BE2C (cell line): ENCODE results near the gene LENG8.
"Not testable (repeated sequence)": the region's sequence is repeated elsewhere in the genome, so short reads cannot be mapped to it uniquely, and the experiment has no call there.

Experiments used
- DNase-seq: peaks from one replicate; pipeline ENCODE4 v3.0.0-alpha.2; 2020
- H3K27me3 ChIP-seq: fragments of 250-450 bp; sonication (Bioruptor Pico); 2 replicates; pipeline ENCODE4 v1.5.1; 2020; ENCODE audit warnings: mild to moderate bottlenecking
- H3K36me3 ChIP-seq: fragments of 250-450 bp; sonication (Bioruptor Pico); 2 replicates; pipeline ENCODE4 v1.5.1; 2020; ENCODE audit warnings: mild to moderate bottlenecking
- H3K4me1 ChIP-seq: fragments of 250-450 bp; sonication (Bioruptor Pico); 2 replicates; pipeline ENCODE4 v1.5.1; 2020
- H3K4me3 ChIP-seq: 2 replicates; pipeline ENCODE4 v1.5.1; 2011; ENCODE audit warnings: low read depth, low read length
- H3K9me3 ChIP-seq: fragments of 250-450 bp; sonication (Bioruptor Pico); 2 replicates; pipeline ENCODE4 v1.5.1; 2020
- CTCF ChIP-seq: IDR thresholded peaks from 2 replicates; pipeline ENCODE4 v1.5.1; 2012; ENCODE audit warnings: mild to moderate bottlenecking, low read depth, low read length

The LENG8 gene

DNA sequence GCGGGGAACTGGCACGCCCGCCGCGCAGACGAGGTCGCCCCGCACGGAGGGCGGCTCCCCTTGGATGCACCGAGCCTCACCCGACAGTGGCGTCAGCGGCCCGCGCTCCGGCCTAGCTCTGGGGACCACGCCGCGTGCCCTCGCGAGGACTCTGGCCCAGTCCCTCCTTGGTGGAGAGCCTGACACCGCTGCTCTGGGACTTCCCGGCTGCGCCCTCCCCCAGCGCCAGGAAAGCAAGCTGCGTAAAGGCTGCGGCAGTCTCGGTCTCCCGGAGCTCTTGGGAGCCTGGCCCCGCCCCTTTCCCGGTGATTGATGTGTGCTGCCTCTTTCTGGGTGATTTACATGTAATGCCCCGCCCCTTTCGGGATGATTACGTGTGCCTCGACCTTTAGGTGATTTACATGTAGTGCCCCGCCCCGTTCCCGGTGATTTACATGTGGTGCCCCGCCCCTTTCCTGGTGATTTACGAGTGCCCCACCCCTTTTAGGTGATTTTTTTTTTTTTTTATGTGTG is 14.6 kb downstream of the LENG8 start, which contains the start of gene LENG9:
Gene LENG9, minus strand, starts transcription at position 248 of the 513 bp plus-strand sequence. CDS start 252 bp downstream, outside the sequence.
- Histone ChIP-seq H3K4me1 (peaks cover 4% of the 10 kb centered on the region; the same call in 1 of the 2 replicates), H3K4me3 (peak within 1 kb of the TSS; percentile 64), H3K27me3 (no peaks in the 10 kb centered on the region), H3K9me3 (no peaks in the 10 kb centered on the region), H3K36me3 (peaks cover 26% of the 10 kb centered on the region)
- peak; percentile 99 for DNase-seq
- no peak for TF ChIP-seq CTCF

DNA sequence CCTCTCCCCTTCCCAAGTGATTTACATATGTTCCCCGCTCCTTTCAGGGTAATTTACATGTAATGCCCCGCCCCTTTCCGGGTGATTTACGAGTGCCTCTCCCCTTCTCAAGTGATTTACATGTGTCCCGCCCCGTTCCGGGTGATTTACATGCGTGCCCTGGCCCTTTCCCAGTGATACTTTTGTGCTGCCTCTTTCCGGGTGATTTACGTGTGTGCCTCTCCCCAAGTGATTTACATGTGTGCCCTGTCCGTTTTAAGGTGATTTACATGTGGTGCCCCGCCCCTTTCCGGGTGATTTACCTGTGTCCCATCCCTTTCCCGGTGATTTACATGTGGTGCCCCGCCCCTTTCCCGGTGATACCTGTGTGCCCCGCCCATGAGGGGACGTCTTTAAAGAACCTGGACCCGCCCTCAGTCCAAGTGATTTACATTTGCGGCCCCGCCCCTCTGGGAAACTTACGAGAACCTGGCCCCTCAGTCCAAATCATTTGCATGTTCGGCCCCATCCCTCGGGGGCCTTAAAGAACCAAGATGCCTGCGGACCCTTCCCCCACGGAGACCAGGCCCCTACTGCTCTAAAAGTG is 15.1 kb downstream of the LENG8 start:
- peaks cover 4% of the 10 kb centered on the region; the same call in 1 of the 2 replicates for H3K27me3 ChIP-seq
- peaks cover 4% of the 10 kb centered on the region; the same call in 1 of the 2 replicates for H3K4me1 ChIP-seq
- peak overlapping the region; percentile 64 for H3K4me3 ChIP-seq
- TF ChIP-seq CTCF: no peak
- peak; percentile 77 for DNase-seq
- H3K9me3 ChIP-seq: no peaks in the 10 kb centered on the region
- peaks cover 21% of the 10 kb centered on the region for H3K36me3 ChIP-seq

DNA sequence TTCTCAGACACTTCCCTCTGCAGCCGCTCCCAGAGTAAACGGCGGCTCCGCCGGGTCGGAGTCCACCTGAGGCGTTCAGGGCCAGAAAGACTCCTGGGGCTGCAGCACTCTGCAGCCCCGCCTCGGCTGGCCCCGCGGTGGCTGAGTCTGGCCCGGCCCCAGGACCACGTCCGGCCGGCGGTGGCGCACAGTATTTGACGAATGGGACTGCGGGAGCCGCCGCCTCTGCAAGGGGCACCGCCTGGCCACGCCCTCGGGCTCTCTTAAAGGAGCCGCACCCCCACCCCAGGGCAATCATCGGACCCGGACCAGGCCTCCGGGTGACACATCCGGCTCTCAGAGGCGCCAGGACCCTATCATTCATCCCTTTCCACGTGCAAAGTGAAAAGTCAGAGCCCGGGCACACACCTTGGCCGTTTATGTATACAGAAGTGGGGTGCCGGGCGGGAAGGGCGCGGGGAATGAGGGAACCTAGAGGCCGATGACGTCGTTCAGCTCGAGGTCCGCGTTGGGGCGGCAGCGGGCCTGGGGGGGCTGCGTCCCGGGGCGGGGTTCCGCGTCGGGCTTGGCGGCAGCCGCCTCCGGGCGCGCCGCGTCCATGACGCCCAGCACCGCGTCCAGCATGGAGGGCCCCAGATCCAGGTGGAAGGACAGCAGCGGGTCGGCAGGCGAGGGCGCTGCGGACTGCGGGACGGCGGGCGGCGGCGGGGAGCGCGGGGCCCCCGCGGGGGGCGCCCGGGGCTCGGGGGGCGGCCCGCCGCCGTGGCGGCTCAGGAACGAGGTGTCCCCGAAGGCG is 15.8 kb downstream of the LENG8 start:
- H3K4me1 ChIP-seq: peaks cover 4% of the 10 kb centered on the region; the same call in 1 of the 2 replicates
- peaks cover 11% of the 10 kb centered on the region for H3K27me3 ChIP-seq
- no peak for TF ChIP-seq CTCF
- DNase-seq: peak; percentile 91
- peaks cover 17% of the 10 kb centered on the region for H3K36me3 ChIP-seq
- no peaks in the 10 kb centered on the region for H3K9me3 ChIP-seq
- H3K4me3 ChIP-seq: peak overlapping the region; percentile 64

- Histone ChIP-seq H3K4me3 (no peak overlapping the region), H3K9me3 (no peaks in the 10 kb centered on the region), H3K27me3 (peaks cover 18% of the 10 kb centered on the region), H3K4me1 (peaks cover 4% of the 10 kb centered on the region; the same call in 1 of the 2 replicates), H3K36me3 (peaks cover 13% of the 10 kb centered on the region)
- no peak for TF ChIP-seq CTCF
- DNase-seq: no peak
Measured at GRCh38 chr19:54465426-54466109, 16.6 kb downstream of the LENG8 start.

DNA sequence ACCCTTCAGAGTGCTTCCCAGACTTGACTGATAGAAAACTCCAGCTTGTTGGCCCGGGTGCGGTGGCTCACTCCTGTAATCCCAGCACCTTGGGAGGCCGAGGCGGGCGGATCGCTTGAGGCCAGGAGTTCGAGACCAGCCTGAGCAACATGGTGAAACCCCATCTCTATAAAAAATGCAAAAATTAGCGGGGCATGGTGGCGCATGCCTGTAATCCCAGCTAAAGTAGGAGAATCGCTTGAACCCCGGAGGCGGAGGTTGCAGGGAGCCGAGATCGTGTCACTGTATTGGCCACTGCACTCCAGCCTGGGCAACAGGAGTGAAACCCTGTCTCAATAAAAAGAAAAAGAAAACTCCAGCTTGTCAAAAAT is 17.1 kb downstream of the LENG8 start:
- peaks cover 24% of the 10 kb centered on the region for H3K27me3 ChIP-seq
- H3K9me3 ChIP-seq, H3K4me3 ChIP-seq, H3K4me1 ChIP-seq, DNase-seq, H3K36me3 ChIP-seq: not testable (repeated sequence)

- Histone ChIP-seq H3K36me3 (no peaks in the 10 kb centered on the region), H3K4me3 (no peak overlapping the region), H3K27me3 (peaks cover 42% of the 10 kb centered on the region), H3K4me1 (no peaks in the 10 kb centered on the region), H3K9me3 (no peaks in the 10 kb centered on the region)
- no peak for DNase-seq
- no peak for TF ChIP-seq CTCF
Measured at GRCh38 chr19:54469496-54469934, 20.5 kb downstream of the LENG8 start.
